Mesendoderm (in vitro differentiated cells): ENCODE data around the gene MYH7.
"Not testable (repeated sequence)": the region's sequence is repeated elsewhere in the genome, so short reads cannot be mapped to it uniquely, and the experiment has no call there.

Experiments
- DNase-seq: peaks from one replicate; pipeline ENCODE4 v3.0.0; 2013
- H2AK5ac ChIP-seq: 2 replicates; pipeline ENCODE4 v1.6.1; 2013; ENCODE audit warnings: low read length, inconsistent platforms
- H2BK120ac ChIP-seq: 2 replicates; pipeline ENCODE4 v1.6.1; 2013; ENCODE audit warnings: low read depth, mild to moderate bottlenecking, low read length, moderate library complexity, mixed read lengths
- H2BK15ac ChIP-seq: replicated peaks from 2 replicates; pipeline ENCODE4 v1.6.1; 2013; ENCODE audit warnings: low read depth, mild to moderate bottlenecking, moderate library complexity
- H2BK5ac ChIP-seq: 2 replicates; pipeline ENCODE4 v1.6.1; 2013; ENCODE audit warnings: low read length, inconsistent platforms
- H3K18ac ChIP-seq: 2 replicates; pipeline ENCODE4 v1.6.1; 2013; ENCODE audit warnings: mild to moderate bottlenecking, low read length, mixed read lengths
- H3K23ac ChIP-seq: one replicate; pipeline ENCODE4 v1.6.1; 2013; ENCODE audit warnings: low read length
- H3K27ac ChIP-seq: 2 replicates; pipeline ENCODE4 v1.5.1; 2013; ENCODE audit warnings: low read depth, mild to moderate bottlenecking, inconsistent platforms, low read length, moderate library complexity
- H3K27me3 ChIP-seq: 2 replicates; pipeline ENCODE4 v1.6.1; 2013; ENCODE audit warnings: low read length, control low read depth, mild to moderate bottlenecking, inconsistent platforms; ENCODE audit not compliant: insufficient read depth, poor library complexity
- H3K36me3 ChIP-seq: 2 replicates; pipeline ENCODE4 v1.6.1; 2013; ENCODE audit warnings: low read length, inconsistent platforms; ENCODE audit not compliant: control insufficient read depth, insufficient read depth
- H3K4ac ChIP-seq: one replicate; pipeline ENCODE4 v1.6.1; 2013; ENCODE audit warnings: low read depth, mild to moderate bottlenecking, low read length, moderate library complexity
- H3K4me1 ChIP-seq: 2 replicates; pipeline ENCODE4 v1.6.1; 2013; ENCODE audit warnings: low read depth, low read length, inconsistent platforms; ENCODE audit not compliant: control insufficient read depth
- H3K4me2 ChIP-seq: 2 replicates; pipeline ENCODE4 v1.6.1; 2013; ENCODE audit warnings: low read length
- H3K4me3 ChIP-seq: 2 replicates; pipeline ENCODE4 v1.5.1; 2013; ENCODE audit warnings: mild to moderate bottlenecking, low read length
- H3K56ac ChIP-seq: one replicate; pipeline ENCODE4 v1.6.1; 2013; ENCODE audit warnings: low read length
- H3K79me1 ChIP-seq: 2 replicates; pipeline ENCODE4 v1.6.1; 2013; ENCODE audit warnings: low read length, inconsistent platforms
- H3K79me2 ChIP-seq: 2 replicates; pipeline ENCODE4 v1.6.1; 2013; ENCODE audit warnings: mild to moderate bottlenecking, low read length; ENCODE audit not compliant: control insufficient read depth, insufficient read depth
- H3K9ac ChIP-seq: 2 replicates; pipeline ENCODE4 v1.6.1; 2013; ENCODE audit warnings: low read length, inconsistent platforms
- H4K5ac ChIP-seq: one replicate; pipeline ENCODE4 v1.6.1; 2013; ENCODE audit warnings: low read length
- H4K8ac ChIP-seq: one replicate; pipeline ENCODE4 v1.6.1; 2013; ENCODE audit warnings: low read depth, mild to moderate bottlenecking, control low read depth, low read length, moderate library complexity
- WGBS: extraction: QIAGEN DNeasy Blood & Tissue Kit; methylation state at CpG from one replicate; pipeline ENCODE4 v1.1.7; 2013; ENCODE audit warnings: low lambda C conversion rate, missing lambda C conversion rate; ENCODE audit not compliant: insufficient coverage; ENCODE audit errors: extremely low coverage; 5-methylcytosine and 5-hydroxymethylcytosine counted together

MYH7 gene

DNA sequence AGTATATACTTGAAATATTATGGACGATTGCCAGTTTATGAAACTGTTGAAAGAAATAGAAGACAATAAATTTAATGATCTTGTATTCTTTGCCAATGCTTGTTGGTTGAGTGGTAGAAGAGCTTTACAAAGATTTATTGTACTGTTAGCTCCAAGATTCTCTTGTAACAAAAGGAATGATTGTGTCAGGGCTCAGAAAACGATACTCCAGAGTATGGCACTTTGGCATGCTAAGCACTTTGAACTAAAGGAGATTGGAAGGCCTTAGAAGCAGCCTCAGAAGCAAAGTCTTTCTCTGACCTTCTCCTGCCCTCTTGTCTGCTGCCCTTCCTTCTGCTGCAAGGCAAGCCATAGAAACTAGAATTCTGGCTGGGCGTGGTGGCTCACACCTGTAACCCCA, 29.8 kb upstream of the MYH7 start:
- H4K5ac ChIP-seq, result no peak overlapping the region
- H3K18ac ChIP-seq, result no peak overlapping the region
- WGBS, result no CpG with 5 or more reads among the region's 3 CpGs
- H2BK5ac ChIP-seq, result no peak overlapping the region
- H3K36me3 ChIP-seq, result no peaks in the 10 kb centered on the region
- no peak overlapping the region for H3K56ac ChIP-seq
- peaks cover 3% of the 10 kb centered on the region for H3K79me1 ChIP-seq
- H3K23ac ChIP-seq, result no peak overlapping the region
- H3K9ac ChIP-seq, result no peak overlapping the region
- H4K8ac ChIP-seq, result no peak overlapping the region
- H3K79me2 ChIP-seq, result peaks cover 5% of the 10 kb centered on the region
- no peak overlapping the region for H2AK5ac ChIP-seq
- H3K4me3 ChIP-seq, result no peak overlapping the region
- H2BK120ac ChIP-seq, result no peak overlapping the region
- H3K4ac ChIP-seq, result no peak overlapping the region
- no peak for DNase-seq
- no peak overlapping the region for H2BK15ac ChIP-seq
- H3K27ac ChIP-seq, result no peak overlapping the region
- H3K4me1 ChIP-seq, result no peaks in the 10 kb centered on the region
- no peaks in the 10 kb centered on the region for H3K27me3 ChIP-seq
- H3K4me2 ChIP-seq, result no peak overlapping the region

- no peak overlapping the region for H3K23ac ChIP-seq
- no peaks in the 10 kb centered on the region for H3K27me3 ChIP-seq
- H4K5ac ChIP-seq, result no peak overlapping the region
- no peaks in the 10 kb centered on the region for H3K36me3 ChIP-seq
- H3K79me1 ChIP-seq, result no peaks in the 10 kb centered on the region
- no peak overlapping the region for H3K4ac ChIP-seq
- H2BK120ac ChIP-seq, result no peak overlapping the region
- no peak overlapping the region for H4K8ac ChIP-seq
- no peak for DNase-seq
- no peak overlapping the region for H3K4me2 ChIP-seq
- no peak overlapping the region for H3K27ac ChIP-seq
- no peak overlapping the region for H2AK5ac ChIP-seq
- no peak overlapping the region for H2BK15ac ChIP-seq
- no peaks in the 10 kb centered on the region for H3K79me2 ChIP-seq
- no peaks in the 10 kb centered on the region for H3K4me1 ChIP-seq
- no peak overlapping the region for H2BK5ac ChIP-seq
- no peak overlapping the region for H3K18ac ChIP-seq
- H3K4me3 ChIP-seq, result no peak overlapping the region
- no peak overlapping the region for H3K56ac ChIP-seq
- H3K9ac ChIP-seq, result no peak overlapping the region
Observed at GRCh38 chr14:23464700-23465099, 29.2 kb upstream of the MYH7 start.

- Histone ChIP-seq H3K4ac (no peak overlapping the region), H3K79me2 (no peaks in the 10 kb centered on the region), H4K8ac (no peak overlapping the region), H3K4me1 (no peaks in the 10 kb centered on the region), H2AK5ac (no peak overlapping the region), H3K79me1 (no peaks in the 10 kb centered on the region), H3K9ac (no peak overlapping the region), H3K23ac (no peak overlapping the region), H4K5ac (no peak overlapping the region), H3K4me2 (no peak overlapping the region), H2BK120ac (no peak overlapping the region), H3K56ac (no peak overlapping the region), H2BK15ac (no peak overlapping the region), H3K36me3 (no peaks in the 10 kb centered on the region), H3K4me3 (no peak overlapping the region), H3K27me3 (no peaks in the 10 kb centered on the region), H3K27ac (no peak overlapping the region), H2BK5ac (no peak overlapping the region), H3K18ac (no peak overlapping the region)
- peak; percentile 27 for DNase-seq
Observed at GRCh38 chr14:23460960-23461359, 25.5 kb upstream of the MYH7 start.

- H3K4ac ChIP-seq, result no peak overlapping the region
- H2BK5ac ChIP-seq, result no peak overlapping the region
- no peak overlapping the region for H4K8ac ChIP-seq
- DNase-seq, result no peak
- H2AK5ac ChIP-seq, result no peak overlapping the region
- no peaks in the 10 kb centered on the region for H3K27me3 ChIP-seq
- no peak overlapping the region for H3K4me3 ChIP-seq
- H3K36me3 ChIP-seq, result no peaks in the 10 kb centered on the region
- H3K4me1 ChIP-seq, result no peaks in the 10 kb centered on the region
- H3K79me2 ChIP-seq, result no peaks in the 10 kb centered on the region
- H3K56ac ChIP-seq, result no peak overlapping the region
- no peak overlapping the region for H3K9ac ChIP-seq
- no peak overlapping the region for H3K27ac ChIP-seq
- H3K23ac ChIP-seq, result no peak overlapping the region
- no peak overlapping the region for H2BK15ac ChIP-seq
- no peaks in the 10 kb centered on the region for H3K79me1 ChIP-seq
- no peak overlapping the region for H2BK120ac ChIP-seq
- no CpG with 5 or more reads among the region's 5 CpGs for WGBS
- H4K5ac ChIP-seq, result no peak overlapping the region
- no peak overlapping the region for H3K4me2 ChIP-seq
- no peak overlapping the region for H3K18ac ChIP-seq
Observed at GRCh38 chr14:23457587-23458445, 22.4 kb upstream of the MYH7 start.

DNA sequence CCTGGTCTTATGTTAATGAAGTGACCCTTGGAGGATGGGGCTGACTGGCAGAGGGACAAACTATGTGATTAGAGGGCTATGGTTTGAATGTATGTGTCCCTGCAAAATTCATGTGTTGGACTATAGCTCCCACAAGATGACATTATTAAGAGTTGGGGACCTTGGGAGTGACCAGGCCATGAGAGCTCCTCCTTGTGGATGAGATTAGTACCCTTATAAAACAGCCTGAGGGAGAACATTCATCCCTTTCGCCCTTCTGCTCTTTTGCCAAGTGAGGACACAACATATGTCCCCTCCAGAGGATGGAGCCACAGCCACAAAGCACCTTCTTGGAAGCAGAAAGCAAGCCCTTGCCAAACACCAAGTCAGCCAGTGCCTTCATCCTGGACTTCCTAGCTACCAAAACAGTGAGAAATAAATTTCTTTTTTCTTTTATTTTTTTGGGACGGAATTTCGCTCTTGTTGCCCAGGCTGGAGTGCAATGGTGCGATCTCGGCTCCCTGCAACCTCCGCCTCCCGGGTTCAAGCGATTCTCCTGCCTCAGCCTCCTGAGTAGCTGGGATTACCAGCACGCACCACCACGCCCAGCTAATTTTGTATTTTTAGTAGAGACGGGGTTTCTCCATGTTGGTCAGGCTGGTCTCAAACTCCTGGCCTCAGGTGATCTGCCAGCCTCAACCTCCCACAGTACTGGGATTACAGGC, 21.6 kb upstream of the MYH7 start:
- DNase-seq, result peak; percentile 57
- H3K9ac ChIP-seq, H2BK120ac ChIP-seq, H3K4me1 ChIP-seq, H3K79me2 ChIP-seq, H3K23ac ChIP-seq, H3K27ac ChIP-seq, H3K4ac ChIP-seq, H2AK5ac ChIP-seq, H3K56ac ChIP-seq, H3K79me1 ChIP-seq, H3K4me3 ChIP-seq, H2BK15ac ChIP-seq, H4K8ac ChIP-seq, H3K4me2 ChIP-seq, H3K18ac ChIP-seq, H3K36me3 ChIP-seq, H4K5ac ChIP-seq, H2BK5ac ChIP-seq, H3K27me3 ChIP-seq: not testable (repeated sequence)
- WGBS, result no CpG with 5 or more reads among the region's 11 CpGs
